Activated naive CD4-positive, alpha-beta T cell (primary cell): ENCODE results near the gene TAF11L11.
"Not testable (repeated sequence)": the region's sequence is repeated elsewhere in the genome, so short reads cannot be mapped to it uniquely, and the experiment has no call there.

Experiments
- DNase-seq, 4 experiments: peaks; one replicate each; lab custom pipeline; 2025; lab: John Stamatoyannopoulos, UW

The TAF11L11 gene

GRCh38 chr5:17603880-17604279 lies at the start of gene TAF11L11:
Gene TAF11L11, plus strand, starts transcription at chr5:17604183.
- not testable (repeated sequence) for DNase-seq

GRCh38 chr5:17585658-17586057 lies 18.3 kb upstream of the TAF11L11 start, which contains the start of gene TAF11L7:
Gene TAF11L7, minus strand, starts transcription at chr5:17585758.
- DNase-seq, result not testable (repeated sequence)

- DNase-seq, result not testable (repeated sequence)
Measured at GRCh38 chr5:17590860-17591259, 13.1 kb upstream of the TAF11L11 start, which contains the start of gene TAF11L8. Gene TAF11L8, minus strand, starts transcription at chr5:17590960.

GRCh38 chr5:17594255-17594654 lies 9.7 kb upstream of the TAF11L11 start, which contains the start of gene TAF11L9:
Gene TAF11L9, minus strand, starts transcription at chr5:17594394.
- DNase-seq, result not testable (repeated sequence)

- DNase-seq, result not testable (repeated sequence)
Measured at GRCh38 chr5:17597728-17598127, 6.3 kb upstream of the TAF11L11 start, which contains the start of gene TAF11L10. Gene TAF11L10, minus strand, starts transcription at chr5:17597828.

- no peak for DNase-seq
Measured at GRCh38 chr5:17604951-17605350, 968 bp downstream of the TAF11L11 start.

- not testable (repeated sequence) for DNase-seq
Measured at GRCh38 chr5:17607461-17607860, 3.5 kb downstream of the TAF11L11 start.

GRCh38 chr5:17610092-17610491 lies 6.1 kb downstream of the TAF11L11 start, which contains the start of gene TAF11L12:
Gene TAF11L12, plus strand, starts transcription at chr5:17610392.
- DNase-seq, result not testable (repeated sequence)

GRCh38 chr5:17614872-17615605 lies 11.1 kb downstream of the TAF11L11 start:
- DNase-seq, result no peak

- no peak for DNase-seq
Measured at GRCh38 chr5:17619354-17619753, 15.4 kb downstream of the TAF11L11 start.

GRCh38 chr5:17620627-17621026 lies 16.6 kb downstream of the TAF11L11 start:
- no peak for DNase-seq

- no peak for DNase-seq
Measured at GRCh38 chr5:17625686-17626085, 21.7 kb downstream of the TAF11L11 start.

GRCh38 chr5:17631788-17632187 lies 27.8 kb downstream of the TAF11L11 start, which contains the start of gene TAF11L13:
Gene TAF11L13, plus strand, starts transcription at chr5:17632088.
- DNase-seq, result not testable (repeated sequence)

- no peak for DNase-seq
Measured at GRCh38 chr5:17634160-17634559, 30.2 kb downstream of the TAF11L11 start, which contains the start of gene TAF11L14. Gene TAF11L14, plus strand, starts transcription at chr5:17634460.

GRCh38 chr5:17649232-17649631 lies 45.2 kb downstream of the TAF11L11 start:
- not testable (repeated sequence) for DNase-seq

GRCh38 chr5:17655201-17655759 lies 51.3 kb downstream of the TAF11L11 start:
- not testable (repeated sequence) for DNase-seq
